HTERT RPE-1 (cell line): ENCODE measurements around the gene UBXN6.

Experiments
- in situ Hi-C: fragments of 300-500 bp; cut with MboI; formaldehyde crosslinking; loops from 4 replicates; pipeline ENCODE4 v1.14.3; 2020; ENCODE audit warnings: low sequenced_read_pairs

UBXN6 gene

GRCh38 chr19:4413588-4413987, 44.0 kb downstream of the UBXN6 start:
- in situ Hi-C loops: no loop called here

DNA sequence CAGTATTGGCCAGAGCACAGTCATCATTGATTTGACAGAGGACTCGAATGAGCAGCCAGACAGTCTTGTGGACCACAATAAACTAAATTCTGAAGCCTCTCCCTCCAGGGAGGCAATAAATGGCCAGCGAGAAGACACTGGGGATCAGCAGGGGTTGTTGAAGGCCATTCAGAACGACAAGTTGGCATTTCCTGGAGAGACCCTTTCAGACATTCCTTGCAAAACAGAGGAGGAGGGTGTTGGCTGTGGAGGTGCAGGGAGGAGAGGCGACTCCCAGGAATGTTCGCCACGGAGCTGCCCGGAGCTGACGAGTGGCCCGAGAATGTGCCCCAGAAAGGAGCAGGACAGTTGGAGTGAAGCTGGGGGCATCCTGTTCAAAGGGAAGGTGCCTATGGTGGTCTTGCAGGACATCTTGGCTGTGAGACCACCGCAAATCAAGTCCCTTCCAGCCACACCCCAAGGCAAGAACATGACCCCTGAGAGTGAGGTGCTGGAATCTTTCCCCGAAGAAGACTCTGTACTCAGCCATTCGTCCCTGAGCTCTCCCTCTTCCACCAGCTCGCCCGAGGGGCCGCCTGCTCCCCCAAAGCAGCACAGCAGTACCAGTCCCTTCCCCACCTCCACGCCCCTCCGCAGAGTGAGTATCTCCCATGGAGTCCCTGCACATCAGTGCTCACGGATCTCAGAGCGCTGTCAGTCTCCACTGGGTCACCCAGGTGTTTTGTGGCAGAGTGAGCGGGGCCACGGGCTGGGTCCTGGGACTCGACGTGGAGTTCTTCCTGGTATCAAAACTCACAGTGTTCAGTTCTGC, 48.3 kb downstream of the UBXN6 start:
- in situ Hi-C loops: no loop called here

DNA sequence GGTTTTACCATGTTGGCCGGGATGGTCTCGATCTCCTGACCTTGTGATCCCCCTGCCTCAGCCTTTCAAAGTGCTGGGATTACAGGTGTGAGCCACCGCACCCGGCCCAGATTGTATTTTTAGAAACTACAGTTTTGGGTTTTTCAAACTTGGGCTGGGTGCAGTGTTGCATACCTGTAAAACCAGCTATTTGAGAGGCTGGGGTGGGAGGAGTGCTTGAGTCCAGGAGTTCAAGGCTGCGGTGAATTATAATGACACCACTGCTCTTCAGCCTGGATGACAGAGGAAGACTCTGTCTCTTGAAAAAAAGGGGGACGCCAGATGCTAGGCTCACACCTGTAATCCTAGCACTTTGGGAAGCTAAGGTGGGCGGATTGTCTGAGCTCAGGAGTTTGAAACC, 51.0 kb downstream of the UBXN6 start:
- in situ Hi-C loops: no loop called here

GRCh38 chr19:4405977-4406376, 51.6 kb downstream of the UBXN6 start:
- in situ Hi-C loops: no loop called here

- in situ Hi-C loops: no loop called here
Measured at GRCh38 chr19:4403005-4403761, 54.4 kb downstream of the UBXN6 start.

GRCh38 chr19:4402171-4403004, 55.2 kb downstream of the UBXN6 start, which contains the start of gene CHAF1A:
Gene CHAF1A, plus strand, starts transcription at chr19:4402640. Its CDS starts 123 bp downstream, at chr19:4402763.
- in situ Hi-C loops: no loop called here

DNA sequence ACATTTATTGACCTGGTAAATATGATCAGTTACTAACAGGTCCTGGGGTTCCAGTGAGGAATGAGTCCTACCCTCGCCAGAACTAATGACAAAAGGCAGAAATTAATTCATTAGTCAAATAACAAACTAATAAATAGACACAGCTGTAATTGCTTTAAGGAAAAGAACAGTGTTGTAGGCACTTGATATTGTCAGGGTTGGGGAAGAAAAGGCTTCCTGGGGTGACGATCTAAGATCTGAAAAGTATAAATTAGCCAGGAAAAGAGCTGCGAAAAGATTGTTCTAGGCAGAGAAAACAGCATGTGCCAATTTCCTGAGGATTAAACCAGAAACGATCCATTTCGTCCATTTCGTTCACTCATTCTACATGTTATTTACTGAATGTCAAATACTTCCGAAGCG, 55.8 kb downstream of the UBXN6 start:
- in situ Hi-C loops: no loop called here

DNA sequence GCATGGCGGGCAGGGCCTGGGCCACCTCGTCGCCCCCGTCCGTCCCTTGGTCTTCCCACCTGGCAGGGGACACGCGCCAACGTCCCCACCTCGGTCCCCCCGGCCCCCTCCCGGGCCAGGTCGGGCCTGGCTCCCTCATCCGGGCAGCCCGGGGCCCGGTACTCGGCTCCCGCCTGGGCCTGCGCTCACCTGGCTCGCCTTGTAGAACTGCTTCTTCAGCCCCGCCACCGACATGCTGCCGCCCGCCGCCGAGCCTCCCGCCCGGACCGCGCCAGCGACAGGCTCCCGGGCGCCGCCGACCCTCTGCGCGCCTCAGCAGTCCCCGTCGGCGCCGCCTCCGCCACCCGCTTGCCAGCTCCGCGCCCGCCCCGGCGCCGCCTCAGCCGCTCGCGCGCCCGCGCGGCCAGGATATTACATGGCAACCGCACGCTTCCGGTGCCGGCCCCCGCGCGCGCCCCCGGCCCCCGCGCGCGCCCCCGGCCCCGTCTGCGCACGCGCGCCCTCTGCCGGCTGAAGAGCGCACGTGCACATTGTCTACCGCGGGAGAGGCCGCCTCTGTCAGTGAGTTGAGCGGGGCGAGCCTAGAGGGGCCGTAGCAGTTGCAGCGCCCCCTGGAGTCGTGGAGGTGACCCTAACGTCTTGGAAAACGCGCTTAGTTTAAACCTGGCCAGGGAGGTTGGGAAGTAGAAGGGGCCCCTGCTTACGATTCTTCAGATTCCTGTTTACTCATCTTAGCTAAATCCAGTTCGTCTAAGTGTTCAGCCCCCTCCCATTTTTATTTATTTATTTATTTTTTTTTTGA, 57.3 kb downstream of the UBXN6 start, which contains the start of gene SH3GL1:
SH3GL1 (minus strand) TSS at position 413 of the 802 bp plus-strand sequence; CDS start at position 234, 179 bp downstream.
- in situ Hi-C loops: no loop called here

- in situ Hi-C loops: no loop called here
Measured at GRCh38 chr19:4399812-4400134, 57.8 kb downstream of the UBXN6 start.

- in situ Hi-C loops: no loop called here
Measured at GRCh38 chr19:4396949-4397783, 60.4 kb downstream of the UBXN6 start.
